SHP77 (cell line): ENCODE results near the gene ALG10.
"Not testable (repeated sequence)": the region's sequence is repeated elsewhere in the genome, so short reads cannot be mapped to it uniquely, and the experiment has no call there.

Source experiments
- DNase-seq, 2 experiments: peaks; one replicate each; lab custom pipeline; 2025; lab: John Stamatoyannopoulos, UW

ALG10 gene

GRCh38 chr12:34022079-34022830, at the start of gene ALG10:
TSS of gene ALG10 (plus strand) at chr12:34022496. CDS start at chr12:34022600, 104 bp downstream.
- peak; percentile 92 to 95 for DNase-seq

- not testable (repeated sequence) for DNase-seq
These were observed 49.4 kb upstream of the ALG10 start for GRCh38 chr12:33972884-33973283.

DNA sequence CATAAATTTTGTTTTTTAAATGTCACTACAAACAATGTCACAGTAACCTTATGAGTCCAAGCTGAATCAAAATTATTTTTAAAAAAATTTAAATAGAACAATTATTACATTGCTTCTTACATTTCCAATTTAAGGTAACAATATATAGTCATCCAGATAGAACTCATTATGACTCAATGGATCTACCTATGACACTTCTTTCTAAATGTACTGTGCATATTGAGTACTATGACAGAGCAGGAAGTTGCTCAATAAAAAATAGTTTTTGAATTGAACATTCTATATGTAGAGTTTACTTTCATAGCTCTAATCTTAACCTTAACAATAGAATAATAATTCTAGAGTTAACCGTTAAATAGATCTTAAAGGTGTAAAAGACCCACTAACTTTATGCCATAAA, 44.4 kb upstream of the ALG10 start:
- no peak for DNase-seq

GRCh38 chr12:33988197-33988805, 34.0 kb upstream of the ALG10 start:
- no peak for DNase-seq

- no peak for DNase-seq
These were observed 33.4 kb upstream of the ALG10 start for GRCh38 chr12:33988913-33989312.

GRCh38 chr12:33994857-33995808, 27.2 kb upstream of the ALG10 start:
- no peak for DNase-seq

DNA sequence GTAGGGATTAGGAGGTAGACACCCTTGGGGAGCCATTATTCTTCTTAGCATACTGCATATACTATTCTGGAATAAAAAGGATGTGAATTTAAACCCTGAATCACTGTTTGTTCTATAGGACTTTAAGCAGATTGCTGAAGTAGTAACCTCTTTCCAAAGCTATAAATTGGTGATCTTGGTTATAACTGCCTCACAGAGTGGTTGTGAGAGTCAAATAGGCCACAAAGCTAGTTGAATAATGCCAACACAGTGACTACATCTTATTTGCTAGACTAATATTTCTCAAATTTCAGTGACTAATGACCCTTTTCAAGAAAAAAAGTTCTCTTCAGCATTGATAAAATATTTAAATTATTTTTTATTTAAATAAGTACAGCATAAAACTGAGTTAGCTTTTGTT, 13.5 kb upstream of the ALG10 start:
- not testable (repeated sequence) for DNase-seq

DNA sequence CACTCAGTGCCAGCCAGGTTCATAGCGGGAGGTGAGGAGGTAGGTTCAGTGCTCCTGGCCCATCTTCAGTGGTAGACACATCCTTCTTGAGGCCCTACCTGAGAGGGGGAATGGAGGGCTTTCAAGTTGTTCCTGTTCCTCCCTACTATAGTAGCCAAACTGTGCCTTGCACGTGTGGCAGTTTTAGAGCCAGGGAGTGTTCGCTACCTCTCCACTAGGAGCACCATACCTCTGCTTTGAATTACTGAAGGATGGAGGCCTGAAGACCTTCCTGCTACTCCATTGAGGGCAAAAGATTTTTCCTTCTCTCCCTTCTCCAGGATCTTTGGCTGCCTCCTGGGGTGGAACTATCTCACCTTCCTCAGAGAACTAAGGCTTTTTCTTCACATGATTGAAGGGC, 5.9 kb upstream of the ALG10 start:
- DNase-seq, result no peak

DNA sequence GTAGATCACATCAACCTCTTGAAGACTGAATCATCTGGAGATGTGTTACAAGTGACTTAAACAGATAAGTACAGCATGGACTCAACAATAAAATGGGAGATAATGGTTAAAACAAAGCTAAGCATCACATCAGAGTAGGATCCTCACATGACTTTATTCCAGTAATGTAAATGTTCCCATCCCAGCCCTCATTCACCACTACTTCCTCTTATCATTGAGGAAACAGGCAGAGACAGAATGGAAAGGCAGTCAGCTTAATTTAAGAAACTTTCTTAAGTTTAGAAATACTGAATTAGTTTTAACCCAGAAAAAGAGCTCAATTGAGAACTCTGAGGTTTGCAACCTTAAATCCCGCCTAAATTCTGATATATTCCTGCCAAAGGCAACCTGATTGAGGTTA, 1.2 kb upstream of the ALG10 start:
- DNase-seq, result no peak

DNA sequence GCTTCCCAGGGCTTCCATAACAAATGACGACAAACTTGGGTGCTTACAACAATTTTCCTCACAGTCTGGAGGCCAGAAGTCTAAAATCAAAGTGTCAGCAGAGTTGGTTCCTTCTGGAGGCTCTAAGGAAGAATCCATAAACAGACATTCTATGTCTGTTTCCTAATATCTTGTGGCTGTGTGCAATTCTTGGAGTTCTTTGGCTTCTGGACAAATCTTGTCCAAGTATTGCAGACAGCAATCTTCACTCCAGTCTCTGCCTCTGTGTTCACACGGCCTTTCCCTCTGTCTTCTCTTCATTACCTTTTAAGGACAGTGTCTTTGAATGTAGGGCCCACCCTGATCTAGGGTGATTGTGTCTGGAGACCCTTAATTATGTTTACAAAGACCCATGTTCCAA, 5.4 kb downstream of the ALG10 start:
- DNase-seq, result not testable (repeated sequence)

DNA sequence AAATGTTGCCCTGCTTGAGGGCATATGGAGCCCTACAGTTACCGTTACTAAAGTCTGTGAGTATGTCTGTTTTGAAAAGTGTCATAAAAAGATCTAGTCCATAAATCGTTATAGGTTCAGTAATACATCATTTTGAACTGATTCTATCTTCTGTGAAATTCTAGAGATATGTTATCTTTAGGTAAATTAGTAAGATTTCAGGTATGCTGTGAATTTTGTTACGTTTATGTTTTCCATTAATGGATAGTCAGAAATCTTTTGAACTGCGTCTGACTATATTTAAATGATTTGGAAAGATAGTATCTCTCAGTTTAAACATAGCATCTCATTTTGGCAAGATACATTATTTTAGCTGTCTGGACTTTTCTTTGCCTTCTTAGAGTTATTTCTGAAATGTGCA, 8.3 kb downstream of the ALG10 start:
- no peak for DNase-seq

DNA sequence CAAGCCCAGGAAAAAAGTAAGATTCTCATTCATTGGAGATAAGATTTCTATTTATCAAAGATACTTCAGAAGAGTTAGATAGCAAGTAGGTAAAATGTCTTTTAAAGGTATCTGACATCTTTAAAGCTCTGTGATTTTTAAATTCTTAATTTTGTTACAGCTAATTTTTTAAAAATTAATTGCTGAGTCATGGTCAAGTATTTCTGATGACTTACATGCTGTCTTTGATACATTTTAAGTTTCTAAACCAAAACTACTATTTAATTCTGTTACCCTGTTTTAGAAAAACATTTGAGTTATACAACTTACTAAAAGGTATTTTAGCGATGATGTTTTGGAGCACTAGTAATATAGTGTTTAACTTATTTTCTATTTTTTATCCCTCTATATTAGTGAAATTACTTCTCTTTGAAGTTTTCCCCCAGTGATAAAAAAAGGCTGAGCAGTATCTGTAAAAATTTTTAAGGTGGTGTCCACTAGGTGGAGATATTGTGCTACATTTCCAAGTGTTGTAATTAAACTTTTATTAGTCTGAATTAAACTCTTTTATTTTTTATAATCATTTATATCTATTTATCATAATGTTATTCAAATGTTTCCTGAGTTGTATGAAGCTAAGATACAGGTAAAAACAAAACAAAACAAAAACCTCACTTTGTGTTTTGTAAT, 11.5 kb downstream of the ALG10 start:
- no peak for DNase-seq

- peak in 1 of 2 experiments; percentile 16 for DNase-seq
These were observed 16.1 kb downstream of the ALG10 start for GRCh38 chr12:34038357-34038756.

- DNase-seq, result no peak
These were observed 24.3 kb downstream of the ALG10 start for GRCh38 chr12:34046570-34046969.

GRCh38 chr12:34047855-34048254, 25.6 kb downstream of the ALG10 start:
- DNase-seq, result not testable (repeated sequence)

GRCh38 chr12:34048714-34049113, 26.4 kb downstream of the ALG10 start:
- no peak for DNase-seq

DNA sequence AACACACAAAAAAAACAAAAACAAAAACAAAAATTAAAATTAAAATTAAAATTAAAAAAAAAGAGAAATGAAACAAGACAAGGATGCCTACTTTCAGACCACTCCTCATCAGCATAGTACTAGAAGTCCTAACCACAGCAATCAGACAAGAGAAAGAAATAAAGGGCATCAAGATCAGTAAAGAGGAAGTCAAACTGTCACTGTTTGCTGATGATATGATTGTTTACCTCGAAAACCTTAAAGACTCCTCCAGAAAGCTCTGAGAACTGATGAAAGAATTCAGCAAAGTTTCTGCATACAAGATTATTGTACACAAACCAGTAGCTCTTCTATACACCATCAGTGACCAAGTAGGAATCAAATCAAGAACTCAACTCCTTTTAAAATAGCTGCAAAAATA, 29.2 kb downstream of the ALG10 start:
- DNase-seq, result no peak

DNA sequence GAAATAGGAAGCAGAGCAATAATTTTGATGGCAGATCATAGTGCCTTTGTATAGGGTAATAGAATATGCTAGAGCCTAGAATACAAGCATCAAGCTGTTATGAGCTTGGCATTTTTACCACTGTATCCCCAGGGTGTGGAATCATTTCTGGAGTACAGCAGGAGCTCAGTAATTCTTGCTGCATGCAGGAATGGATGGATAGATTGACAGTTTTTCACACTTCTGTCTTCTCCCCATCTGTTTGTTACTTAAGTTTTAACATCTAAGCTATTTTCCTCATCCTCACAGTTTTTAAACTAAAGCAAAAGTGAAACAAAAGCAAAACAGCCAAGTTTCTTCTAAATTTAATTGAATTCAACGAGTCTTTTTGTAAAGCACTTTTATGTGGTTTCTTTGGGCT, 32.6 kb downstream of the ALG10 start:
- no peak for DNase-seq
